OCI-LY3 (cell line): Measurements from ENCODE around the gene KLHDC8B.

Experiments
- EZH2phosphoT487 ChIP-seq: fragments of 200-600 bp; shearing (Covaris generic); IDR thresholded peaks from 2 replicates; pipeline ENCODE4 v1.6.1; 2018; ENCODE audit warnings: antibody characterized with exemption, mixed run types, low read depth
- TF ChIP-seq, protein P1 (sequence below): fragments of 200-600, 300-600 bp; sonication (generic); IDR thresholded peaks from 2 replicates; pipeline ENCODE4 v1.5.1; 2014; ENCODE audit warnings: antibody characterized with exemption, low read length, low read depth

DNA sequence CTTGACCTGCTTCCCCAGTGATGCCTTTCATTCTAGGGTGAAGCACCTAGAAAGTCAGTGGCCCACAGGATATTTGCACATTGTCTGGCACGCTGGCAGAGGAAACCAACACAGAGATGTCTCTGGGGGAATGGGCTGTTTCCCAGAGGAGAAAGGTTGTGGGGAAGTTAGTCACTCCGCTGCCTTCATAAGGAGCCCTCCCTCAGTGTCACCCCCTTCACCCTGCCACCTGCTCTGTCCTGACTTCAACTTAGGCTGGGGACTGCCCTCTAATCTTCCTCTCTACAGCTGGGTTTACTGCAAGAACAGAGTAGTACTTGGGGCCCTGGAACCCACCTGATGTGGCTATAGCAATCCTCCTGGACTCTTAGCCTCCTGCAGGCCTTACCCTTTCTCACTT is 5.7 kb downstream of the KLHDC8B start:
- TF ChIP-seq, protein P1, sequence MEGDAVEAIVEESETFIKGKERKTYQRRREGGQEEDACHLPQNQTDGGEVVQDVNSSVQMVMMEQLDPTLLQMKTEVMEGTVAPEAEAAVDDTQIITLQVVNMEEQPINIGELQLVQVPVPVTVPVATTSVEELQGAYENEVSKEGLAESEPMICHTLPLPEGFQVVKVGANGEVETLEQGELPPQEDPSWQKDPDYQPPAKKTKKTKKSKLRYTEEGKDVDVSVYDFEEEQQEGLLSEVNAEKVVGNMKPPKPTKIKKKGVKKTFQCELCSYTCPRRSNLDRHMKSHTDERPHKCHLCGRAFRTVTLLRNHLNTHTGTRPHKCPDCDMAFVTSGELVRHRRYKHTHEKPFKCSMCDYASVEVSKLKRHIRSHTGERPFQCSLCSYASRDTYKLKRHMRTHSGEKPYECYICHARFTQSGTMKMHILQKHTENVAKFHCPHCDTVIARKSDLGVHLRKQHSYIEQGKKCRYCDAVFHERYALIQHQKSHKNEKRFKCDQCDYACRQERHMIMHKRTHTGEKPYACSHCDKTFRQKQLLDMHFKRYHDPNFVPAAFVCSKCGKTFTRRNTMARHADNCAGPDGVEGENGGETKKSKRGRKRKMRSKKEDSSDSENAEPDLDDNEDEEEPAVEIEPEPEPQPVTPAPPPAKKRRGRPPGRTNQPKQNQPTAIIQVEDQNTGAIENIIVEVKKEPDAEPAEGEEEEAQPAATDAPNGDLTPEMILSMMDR: no peak
- TF ChIP-seq EZH2phosphoT487: no peak
